ENCODE data around the gene ELAVL2. TPM values are rescaled to one million over a fixed set of nuclear protein-coding genes. Genes with fewer than 3 reads are reported as not detected.

ELAVL2 gene
- total RNA-seq, 1 experiment from 2014 or later: not detected

DNA sequence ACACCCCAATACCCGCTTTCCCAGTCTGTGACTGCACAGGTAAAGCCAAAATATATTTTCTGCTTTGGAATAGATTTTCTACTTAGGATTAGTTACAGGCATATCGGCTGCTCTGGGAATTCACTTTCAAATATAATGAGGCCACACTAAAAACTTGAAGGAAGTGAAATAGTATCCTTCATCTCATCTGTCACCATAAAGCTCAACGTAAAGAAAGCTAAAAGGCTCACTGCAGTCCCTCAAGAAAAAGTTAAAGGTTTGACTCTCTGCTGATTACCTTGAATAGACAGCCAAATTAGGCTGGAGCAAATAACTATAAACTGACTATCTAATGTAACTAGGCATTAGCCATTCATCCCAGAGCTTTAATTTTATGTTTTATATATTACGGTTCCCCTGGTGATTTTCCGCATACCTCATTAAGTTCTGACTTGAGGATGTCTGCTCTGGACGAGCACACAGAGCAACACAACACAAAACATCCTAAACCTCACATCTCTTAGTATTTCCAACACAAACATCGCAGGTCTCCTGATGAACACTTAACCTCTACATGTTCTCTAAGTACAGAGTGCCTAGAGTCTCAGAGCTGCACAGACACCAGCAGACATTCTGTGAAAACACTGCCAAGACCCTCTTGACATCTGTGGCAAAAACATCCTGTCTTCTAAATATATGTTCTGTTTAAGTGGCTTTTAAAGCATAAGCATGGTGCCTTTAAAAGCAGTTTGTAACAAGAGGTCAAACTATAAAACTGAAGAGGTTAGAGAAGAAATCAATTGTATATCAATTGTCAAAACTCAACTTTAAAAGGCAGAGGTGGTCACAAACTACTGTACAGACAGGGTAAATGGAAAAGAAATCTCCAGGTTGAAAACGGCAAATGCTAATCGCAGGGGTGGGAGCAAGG lies 35.4 kb downstream of the ELAVL2 start:
- no peaks in the 10 kb centered on the region for H3K36me3 ChIP-seq (ENCODE audit: insufficient read depth, low read length, poor library complexity, severe bottlenecking)
- TF ChIP-seq, protein P1, sequence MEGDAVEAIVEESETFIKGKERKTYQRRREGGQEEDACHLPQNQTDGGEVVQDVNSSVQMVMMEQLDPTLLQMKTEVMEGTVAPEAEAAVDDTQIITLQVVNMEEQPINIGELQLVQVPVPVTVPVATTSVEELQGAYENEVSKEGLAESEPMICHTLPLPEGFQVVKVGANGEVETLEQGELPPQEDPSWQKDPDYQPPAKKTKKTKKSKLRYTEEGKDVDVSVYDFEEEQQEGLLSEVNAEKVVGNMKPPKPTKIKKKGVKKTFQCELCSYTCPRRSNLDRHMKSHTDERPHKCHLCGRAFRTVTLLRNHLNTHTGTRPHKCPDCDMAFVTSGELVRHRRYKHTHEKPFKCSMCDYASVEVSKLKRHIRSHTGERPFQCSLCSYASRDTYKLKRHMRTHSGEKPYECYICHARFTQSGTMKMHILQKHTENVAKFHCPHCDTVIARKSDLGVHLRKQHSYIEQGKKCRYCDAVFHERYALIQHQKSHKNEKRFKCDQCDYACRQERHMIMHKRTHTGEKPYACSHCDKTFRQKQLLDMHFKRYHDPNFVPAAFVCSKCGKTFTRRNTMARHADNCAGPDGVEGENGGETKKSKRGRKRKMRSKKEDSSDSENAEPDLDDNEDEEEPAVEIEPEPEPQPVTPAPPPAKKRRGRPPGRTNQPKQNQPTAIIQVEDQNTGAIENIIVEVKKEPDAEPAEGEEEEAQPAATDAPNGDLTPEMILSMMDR (conservative IDR thresholded peaks at IDR 0.05; ENCODE audit: low read depth, low read length): no peak
- no peak for TF ChIP-seq EZH2 (IDR thresholded peaks at IDR 0.05; ENCODE audit: borderline replicate concordance, low read depth, low read length, poor library complexity, severe bottlenecking)
- CTCF ChIA-PET: no interaction called here
- H3K27me3 ChIP-seq (replicated peaks; ENCODE audit: insufficient read depth, low read depth, low read length, poor library complexity): no peaks in the 10 kb centered on the region
- POLR2A ChIA-PET (ENCODE audit: low non-redundant PET): no interaction called here
- H3K4me3 ChIP-seq (ENCODE audit: low read depth, low read length, poor library complexity, severe bottlenecking): no peak overlapping the region
- no peak overlapping the region for H3K27ac ChIP-seq (ENCODE audit: low read depth, low read length, poor library complexity, severe bottlenecking)
- intact Hi-C loops (cut with micrococcal nuclease; ENCODE audit: unreplicated experiment): no loop called here
- no TSS peak for BruUV-seq (replicated peaks)
- no peak for DNase-seq (ENCODE audit: low spot score)
- no peaks in the 10 kb centered on the region for H3K4me1 ChIP-seq (ENCODE audit: insufficient read depth, low read length, poor library complexity, severe bottlenecking)
- no peaks in the 10 kb centered on the region for H3K9me3 ChIP-seq (ENCODE audit: low read depth, low read length, poor library complexity, severe bottlenecking)

GRCh38 chr9:23789529-23790254 lies 36.3 kb downstream of the ELAVL2 start:
- Histone ChIP-seq H3K27ac (ENCODE audit: low read depth, low read length, poor library complexity, severe bottlenecking) (no peak overlapping the region), H3K27me3 (replicated peaks; ENCODE audit: insufficient read depth, low read depth, low read length, poor library complexity) (no peaks in the 10 kb centered on the region), H3K4me3 (ENCODE audit: low read depth, low read length, poor library complexity, severe bottlenecking) (no peak overlapping the region), H3K36me3 (ENCODE audit: insufficient read depth, low read length, poor library complexity, severe bottlenecking) (no peaks in the 10 kb centered on the region), H3K4me1 (ENCODE audit: insufficient read depth, low read length, poor library complexity, severe bottlenecking) (no peaks in the 10 kb centered on the region), H3K9me3 (ENCODE audit: low read depth, low read length, poor library complexity, severe bottlenecking) (no peaks in the 10 kb centered on the region)
- intact Hi-C loops (cut with micrococcal nuclease; ENCODE audit: unreplicated experiment): no loop called here
- no TSS peak for BruUV-seq (replicated peaks)
- DNase-seq (ENCODE audit: low spot score): no peak
- POLR2A ChIA-PET (ENCODE audit: low non-redundant PET): no interaction called here
- TF ChIP-seq EZH2 (IDR thresholded peaks at IDR 0.05; ENCODE audit: borderline replicate concordance, low read depth, low read length, poor library complexity, severe bottlenecking): no peak
- TF ChIP-seq, protein P1 (conservative IDR thresholded peaks at IDR 0.05; ENCODE audit: low read depth, low read length): no peak
- CTCF ChIA-PET: no interaction called here

- CTCF ChIA-PET: no interaction called here
- Histone ChIP-seq H3K27me3 (replicated peaks; ENCODE audit: insufficient read depth, low read depth, low read length, poor library complexity) (no peaks in the 10 kb centered on the region), H3K4me3 (ENCODE audit: low read depth, low read length, poor library complexity, severe bottlenecking) (no peak overlapping the region), H3K4me1 (ENCODE audit: insufficient read depth, low read length, poor library complexity, severe bottlenecking) (no peaks in the 10 kb centered on the region), H3K36me3 (ENCODE audit: insufficient read depth, low read length, poor library complexity, severe bottlenecking) (no peaks in the 10 kb centered on the region), H3K9me3 (ENCODE audit: low read depth, low read length, poor library complexity, severe bottlenecking) (no peaks in the 10 kb centered on the region), H3K27ac (ENCODE audit: low read depth, low read length, poor library complexity, severe bottlenecking) (no peak overlapping the region)
- intact Hi-C loops (cut with micrococcal nuclease; ENCODE audit: unreplicated experiment): no loop called here
- DNase-seq (ENCODE audit: low spot score): no peak
- POLR2A ChIA-PET (ENCODE audit: low non-redundant PET): no interaction called here
- no peak for TF ChIP-seq EZH2 (IDR thresholded peaks at IDR 0.05; ENCODE audit: borderline replicate concordance, low read depth, low read length, poor library complexity, severe bottlenecking)
- TF ChIP-seq, protein P1 (conservative IDR thresholded peaks at IDR 0.05; ENCODE audit: low read depth, low read length): no peak
- no TSS peak for BruUV-seq (replicated peaks)
Observed at GRCh38 chr9:23784962-23785361, 41.1 kb downstream of the ELAVL2 start.
